GM18526 (cell line): Measurements from ENCODE around the gene MATK.
A peak's percentile ranks its signal among the peaks of the same experiment; 100 is the strongest.

Source experiments
- POLR2A ChIP-seq: IDR thresholded peaks from 3 replicates; pipeline ENCODE4 v1.6.1; 2011; ENCODE audit not compliant: insufficient read length; ENCODE audit errors: extremely low read depth

The MATK gene

GRCh38 chr19:3818918-3819317 is 32.7 kb upstream of the MATK start:
- no peak for TF ChIP-seq POLR2A

GRCh38 chr19:3818466-3818865 is 32.3 kb upstream of the MATK start:
- TF ChIP-seq POLR2A = no peak

- TF ChIP-seq POLR2A = no peak
Measured at GRCh38 chr19:3817761-3818160, 31.6 kb upstream of the MATK start.

GRCh38 chr19:3816566-3817218 is 30.5 kb upstream of the MATK start:
- TF ChIP-seq POLR2A = no peak

- no peak for TF ChIP-seq POLR2A
Measured at GRCh38 chr19:3814648-3815047, 28.5 kb upstream of the MATK start.

- no peak for TF ChIP-seq POLR2A
Measured at GRCh38 chr19:3813473-3814392, 27.6 kb upstream of the MATK start.

- no peak for TF ChIP-seq POLR2A
Measured at GRCh38 chr19:3810708-3811355, 24.7 kb upstream of the MATK start.

GRCh38 chr19:3809881-3810707 is 23.9 kb upstream of the MATK start:
- peak; percentile 15 for TF ChIP-seq POLR2A

- TF ChIP-seq POLR2A = no peak
Measured at GRCh38 chr19:3808420-3809143, 22.4 kb upstream of the MATK start.

GRCh38 chr19:3807574-3808354 is 21.6 kb upstream of the MATK start:
- TF ChIP-seq POLR2A = no peak

GRCh38 chr19:3807131-3807480 is 20.9 kb upstream of the MATK start:
- TF ChIP-seq POLR2A = no peak

GRCh38 chr19:3805859-3806258 is 19.7 kb upstream of the MATK start:
- no peak for TF ChIP-seq POLR2A

- no peak for TF ChIP-seq POLR2A
Measured at GRCh38 chr19:3804429-3804828, 18.2 kb upstream of the MATK start.

- no peak for TF ChIP-seq POLR2A
Measured at GRCh38 chr19:3803986-3804385, 17.8 kb upstream of the MATK start.
